HepG2 (cell line): ENCODE results near the gene MIDN. TPM values are rescaled to one million over a fixed set of nuclear protein-coding genes. Genes with fewer than 3 reads are reported as not detected.
A peak's percentile ranks its signal among the peaks of the same experiment; 100 is the strongest.

ENCODE experiments used
- ATAD3A ChIP-seq: sonication (generic); formaldehyde crosslinking; IDR thresholded peaks from 2 replicates; pipeline ENCODE4 v1.4.0; 2020; ENCODE audit warnings: missing genetic modification reagents
- CBX1 ChIP-seq: IDR thresholded peaks from one replicate; pipeline ENCODE4 v1.6.1; 2016; ENCODE audit warnings: antibody characterized with exemption, low read depth
- FIP1L1 ChIP-seq: fragments of 200-400 bp; formaldehyde crosslinking; IDR thresholded peaks from 2 replicates; pipeline ENCODE4 v1.6.1; 2018; ENCODE audit warnings: low read depth, mild to moderate bottlenecking, low read length, moderate library complexity, borderline replicate concordance; ENCODE audit not compliant: insufficient read depth
- FOXK1 ChIP-seq: sonication (generic); formaldehyde crosslinking; IDR thresholded peaks from 2 replicates; pipeline ENCODE4 v1.4.0; 2020; ENCODE audit warnings: low read depth, missing genetic modification reagents, borderline replicate concordance
- GLI4 ChIP-seq: sonication (generic); formaldehyde crosslinking; IDR thresholded peaks from 2 replicates; pipeline ENCODE4 v1.5.1; 2020; ENCODE audit warnings: missing genetic modification reagents, mild to moderate bottlenecking, moderate library complexity, borderline replicate concordance
- MAFF ChIP-seq: IDR thresholded peaks from 2 replicates; pipeline ENCODE4 v1.6.1; 2011; ENCODE audit warnings: low read depth, low read length, improper control_type of control experiment
- MLLT10 ChIP-seq: sonication (generic); formaldehyde crosslinking; IDR thresholded peaks from 2 replicates; pipeline ENCODE4 v1.4.0; 2020; ENCODE audit warnings: missing genetic modification reagents
- MTF1 ChIP-seq: sonication (generic); formaldehyde crosslinking; IDR thresholded peaks from 2 replicates; pipeline ENCODE4 v1.5.0; 2020; ENCODE audit warnings: missing genetic modification reagents
- ONECUT2 ChIP-seq: sonication (generic); formaldehyde crosslinking; IDR thresholded peaks from 2 replicates; pipeline ENCODE4 v1.4.0; 2020; ENCODE audit warnings: missing genetic modification reagents
- RBFOX2 ChIP-seq: fragments of 200-400 bp; formaldehyde crosslinking; IDR thresholded peaks from 2 replicates; pipeline ENCODE4 v1.6.1; 2017; ENCODE audit warnings: low read depth, mild to moderate bottlenecking, low read length
- SAP130 ChIP-seq: IDR thresholded peaks from 2 replicates; pipeline ENCODE4 v1.6.1; 2016; ENCODE audit warnings: low read depth
- TARDBP ChIP-seq: sonication (generic); formaldehyde crosslinking; IDR thresholded peaks from 2 replicates; pipeline ENCODE4 v1.8.0; 2022; ENCODE audit warnings: mild to moderate bottlenecking, missing genetic modification reagents
- ZNF138 ChIP-seq: sonication (generic); formaldehyde crosslinking; IDR thresholded peaks from 2 replicates; pipeline ENCODE4 v1.5.0; 2020; ENCODE audit warnings: mild to moderate bottlenecking, low read depth, missing genetic modification reagents
- ZNF569 ChIP-seq: sonication (generic); formaldehyde crosslinking; IDR thresholded peaks from 2 replicates; pipeline ENCODE4 v1.5.0; 2020; ENCODE audit warnings: mild to moderate bottlenecking, missing genetic modification reagents, moderate library complexity, borderline replicate concordance
- ZNF572 ChIP-seq: sonication (generic); formaldehyde crosslinking; IDR thresholded peaks from 2 replicates; pipeline ENCODE4 v1.5.1; 2020; ENCODE audit warnings: mild to moderate bottlenecking, missing genetic modification reagents
- ZNF781 ChIP-seq: sonication (generic); formaldehyde crosslinking; IDR thresholded peaks from 2 replicates; pipeline ENCODE4 v1.5.1; 2020; ENCODE audit warnings: borderline replicate concordance, mild to moderate bottlenecking, missing genetic modification reagents; ENCODE audit errors: not compliant biosample characterization
- ZNF850 ChIP-seq: sonication (generic); formaldehyde crosslinking; conservative IDR thresholded peaks from 2 replicates; pipeline ENCODE4 v1.9.0; 2021; ENCODE audit warnings: mild to moderate bottlenecking, missing genetic modification reagents
- polyA plus RNA-seq, 8 experiments: library from polyadenylated mRNA; depleted of rRNA in 3 of 8; stranded (reverse) in 7 of 8; unstranded in 1 of 8; fragments of >200 nt; fragmentation: Illumina TruSeq in 4 of 8; extraction: Trizol in 4 of 8; gene quantifications; 2 replicates each; pipeline versions ENCODE4 v1.2.1 to v1.2.3, GENCODE V29; 2011 to 2016; ENCODE audit warnings: low read depth in 4 of 8, missing spikeins in 1 of 8, mixed read lengths in 1 of 8; ENCODE audit not compliant: insufficient read depth in 1 of 8
- total RNA-seq, 5 experiments: library from RNA; depleted of rRNA; stranded (reverse); fragments of >200 nt; fragmentation: Illumina TruSeq; extraction: Trizol; gene quantifications; 2 replicates each; pipeline ENCODE4 v1.2.3, GENCODE V29; 2016; ENCODE audit warnings: low read depth in 1 of 5
- TF ChIP-seq, protein P1 (sequence below), 2 experiments: sonication (generic) in 1 of 2; formaldehyde crosslinking in 1 of 2; IDR thresholded peaks; 2 replicates each; pipeline versions ENCODE4 v1.4.0 to v1.6.1; 2016 to 2020; ENCODE audit warnings: borderline replicate concordance in 1 of 2, low read depth in 1 of 2, mild to moderate bottlenecking in 1 of 2, missing genetic modification reagents in 1 of 2
- TF ChIP-seq, protein P2 (sequence below): sonication (generic); formaldehyde crosslinking; IDR thresholded peaks from 2 replicates; pipeline ENCODE4 v1.9.0; 2021; ENCODE audit warnings: missing genetic modification reagents, mild to moderate bottlenecking, borderline replicate concordance
- TF ChIP-seq, protein P3 (sequence below): sonication (generic); formaldehyde crosslinking; IDR thresholded peaks from 2 replicates; pipeline ENCODE4 v1.5.0; 2020; ENCODE audit warnings: missing genetic modification reagents

Gene MIDN
- total and polyA plus RNA-seq, 2 of the 13 experiments (the other 11 are each of a cell fraction or from before 2014, with no cell fraction given) = 8.4 to 18.0 TPM

DNA sequence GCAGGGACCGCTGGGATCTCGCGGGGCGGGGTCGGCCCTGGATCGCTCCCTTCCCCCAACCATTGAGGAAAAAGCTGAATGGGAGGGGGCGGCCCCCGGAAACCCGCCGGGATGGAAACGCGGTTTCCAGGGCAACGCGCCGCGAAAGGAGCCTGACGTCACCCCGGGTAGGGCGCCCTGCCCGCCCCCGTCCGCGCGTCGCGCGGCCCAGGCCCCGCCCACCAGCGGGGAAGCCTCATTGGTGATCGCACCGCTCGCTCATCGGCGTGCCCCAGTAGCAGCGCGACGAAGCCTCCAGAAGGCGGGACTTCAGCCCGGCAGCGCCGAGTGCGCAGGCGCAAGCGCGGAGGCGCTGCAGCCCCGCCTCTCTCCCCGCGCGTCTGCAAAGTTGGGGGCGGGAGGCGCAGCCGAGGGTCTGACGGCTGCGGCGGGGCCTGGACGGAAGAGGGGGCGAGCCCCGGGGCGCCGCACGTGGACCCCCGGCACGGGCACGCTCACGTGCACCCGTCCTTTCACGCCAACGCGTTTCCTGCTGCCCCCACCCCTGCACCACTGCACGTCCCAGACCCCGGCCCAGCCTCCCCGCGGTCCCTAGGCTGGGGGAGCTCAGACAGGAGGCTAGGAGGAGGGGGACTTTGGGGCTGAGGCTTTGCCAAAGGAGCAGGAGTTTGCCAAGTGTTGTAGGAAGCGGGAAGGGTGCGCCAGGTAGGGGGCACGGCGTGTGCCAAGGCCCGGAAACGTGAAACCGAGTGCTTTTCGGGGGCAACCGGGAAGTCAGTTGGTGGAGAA, 12.6 kb downstream of the MIDN start (continued):
- TF ChIP-seq GLI4 (CRISPR knock-in tag) = no peak
- no peak for TF ChIP-seq MTF1 (CRISPR knock-in tag)
- TF ChIP-seq, protein P1, sequence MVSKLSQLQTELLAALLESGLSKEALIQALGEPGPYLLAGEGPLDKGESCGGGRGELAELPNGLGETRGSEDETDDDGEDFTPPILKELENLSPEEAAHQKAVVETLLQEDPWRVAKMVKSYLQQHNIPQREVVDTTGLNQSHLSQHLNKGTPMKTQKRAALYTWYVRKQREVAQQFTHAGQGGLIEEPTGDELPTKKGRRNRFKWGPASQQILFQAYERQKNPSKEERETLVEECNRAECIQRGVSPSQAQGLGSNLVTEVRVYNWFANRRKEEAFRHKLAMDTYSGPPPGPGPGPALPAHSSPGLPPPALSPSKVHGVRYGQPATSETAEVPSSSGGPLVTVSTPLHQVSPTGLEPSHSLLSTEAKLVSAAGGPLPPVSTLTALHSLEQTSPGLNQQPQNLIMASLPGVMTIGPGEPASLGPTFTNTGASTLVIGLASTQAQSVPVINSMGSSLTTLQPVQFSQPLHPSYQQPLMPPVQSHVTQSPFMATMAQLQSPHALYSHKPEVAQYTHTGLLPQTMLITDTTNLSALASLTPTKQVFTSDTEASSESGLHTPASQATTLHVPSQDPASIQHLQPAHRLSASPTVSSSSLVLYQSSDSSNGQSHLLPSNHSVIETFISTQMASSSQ (IDR thresholded peaks at IDR 0.05; ENCODE audit: low read depth) = no peak
- TF ChIP-seq, protein P1 (CRISPR knock-in tag; IDR thresholded peaks at IDR 0.05; ENCODE audit: borderline replicate concordance) = no peak; the same call in 1 of the 2 replicates
- TF ChIP-seq ZNF569 = no peak
- TF ChIP-seq CBX1 = no peak
- TF ChIP-seq, protein P2, sequence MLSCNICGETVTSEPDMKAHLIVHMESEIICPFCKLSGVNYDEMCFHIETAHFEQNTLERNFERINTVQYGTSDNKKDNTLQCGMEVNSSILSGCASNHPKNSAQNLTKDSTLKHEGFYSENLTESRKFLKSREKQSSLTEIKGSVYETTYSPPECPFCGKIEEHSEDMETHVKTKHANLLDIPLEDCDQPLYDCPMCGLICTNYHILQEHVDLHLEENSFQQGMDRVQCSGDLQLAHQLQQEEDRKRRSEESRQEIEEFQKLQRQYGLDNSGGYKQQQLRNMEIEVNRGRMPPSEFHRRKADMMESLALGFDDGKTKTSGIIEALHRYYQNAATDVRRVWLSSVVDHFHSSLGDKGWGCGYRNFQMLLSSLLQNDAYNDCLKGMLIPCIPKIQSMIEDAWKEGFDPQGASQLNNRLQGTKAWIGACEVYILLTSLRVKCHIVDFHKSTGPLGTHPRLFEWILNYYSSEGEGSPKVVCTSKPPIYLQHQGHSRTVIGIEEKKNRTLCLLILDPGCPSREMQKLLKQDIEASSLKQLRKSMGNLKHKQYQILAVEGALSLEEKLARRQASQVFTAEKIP = no peak
- TF ChIP-seq SAP130 (CRISPR knock-in tag) = peak; percentile 82
- TF ChIP-seq ZNF138 = no peak
- no peak for TF ChIP-seq FOXK1
- TF ChIP-seq RBFOX2 = peak; percentile 51
- no peak for TF ChIP-seq ZNF781 (CRISPR knock-in tag)
- TF ChIP-seq, protein P3, sequence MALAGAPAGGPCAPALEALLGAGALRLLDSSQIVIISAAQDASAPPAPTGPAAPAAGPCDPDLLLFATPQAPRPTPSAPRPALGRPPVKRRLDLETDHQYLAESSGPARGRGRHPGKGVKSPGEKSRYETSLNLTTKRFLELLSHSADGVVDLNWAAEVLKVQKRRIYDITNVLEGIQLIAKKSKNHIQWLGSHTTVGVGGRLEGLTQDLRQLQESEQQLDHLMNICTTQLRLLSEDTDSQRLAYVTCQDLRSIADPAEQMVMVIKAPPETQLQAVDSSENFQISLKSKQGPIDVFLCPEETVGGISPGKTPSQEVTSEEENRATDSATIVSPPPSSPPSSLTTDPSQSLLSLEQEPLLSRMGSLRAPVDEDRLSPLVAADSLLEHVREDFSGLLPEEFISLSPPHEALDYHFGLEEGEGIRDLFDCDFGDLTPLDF (CRISPR knock-in tag) = peak; percentile 49; the same call in 1 of the 2 replicates
- no peak for TF ChIP-seq MLLT10 (CRISPR knock-in tag)
- no peak for TF ChIP-seq TARDBP (CRISPR knock-in tag)
- 0 out of 2 replicates have a peak, but pooled peaks have one; percentile 30 for TF ChIP-seq ZNF572 (CRISPR knock-in tag)
- no peak for TF ChIP-seq ATAD3A (CRISPR knock-in tag)
- no peak for TF ChIP-seq FIP1L1
- no peak for TF ChIP-seq MAFF
- TF ChIP-seq ZNF850 (CRISPR knock-in tag) = no peak
- no peak for TF ChIP-seq ONECUT2 (CRISPR knock-in tag)
